Ovary (tissue), 9 donors: Measurements from ENCODE around the gene KRTAP5-3. TPM values are rescaled to one million over a fixed set of nuclear protein-coding genes. Genes with fewer than 3 reads are reported as not detected.

Source experiments
- polyA plus RNA-seq, 2 donors: library from polyadenylated mRNA; stranded (reverse); fragments of 200-250 nt in 1 of 2; fragments of 350-450 nt in 1 of 2; fragmentation: Illumina TruSeq in 1 of 2; extraction: RNeasy Lipid Tissue Mini Kit (QIAGEN cat#74804) in 1 of 2; gene quantifications; one replicate each; pipeline ENCODE4 v1.2.3, GENCODE V29; 2013 to 2014
- total RNA-seq, 7 donors: library from RNA; depleted of rRNA in 2 of 7; stranded (reverse); fragments of >200 nt in 2 of 7; fragmentation: NEBNext Ultra II Directional in 3 of 7; extraction: Animal tissue kit (Norgen Biotek cat#: 25700) in 3 of 7; gene quantifications; one replicate each; pipeline versions ENCODE4 v1.1.0 to v1.2.4, GENCODE V29; 2016 to 2023
- donor health status: DM: no; HTN: no; CAD: no; lungs with moderate emphysema.
- donor health status: DM: no; HTN: no; CAD: no.
- donor health status: Bipolar disorder and iron deficiency.
- donor health status: DM: yes; HTN: yes; CAD: no.
- donor health status: DM: no; HTN: no; CAD: no.
- donor health status: DM: yes; HTN: yes; CAD: no.

The KRTAP5-3 gene
- total and polyA plus RNA-seq, 9 donors: not detected

Other genes with a start within 250 kb of the KRTAP5-3 start
- gene BRSK2, start 218.5 kb downstream of the KRTAP5-3 start, total RNA-seq: 1 to 10 TPM in 3 of 7 donors, under 1 TPM in 4; 0.35 to 1.5 (median 0.68) TPM
- under 1 TPM; 0.22 to 0.52 TPM for gene BRSK2, start 218.5 kb downstream of the KRTAP5-3 start, polyA plus RNA-seq
- 10 to 100 TPM; 28.5 to 47.2 (median 31.3) TPM for gene MOB2, start 121.7 kb downstream of the KRTAP5-3 start, total RNA-seq
- gene MOB2, start 121.7 kb downstream of the KRTAP5-3 start, polyA plus RNA-seq: 10 to 100 TPM; 32.0 to 50.1 TPM
- gene DUSP8, start 36.2 kb downstream of the KRTAP5-3 start, total RNA-seq: 10 to 100 TPM in 2 of 7 donors, 1 to 10 TPM in 3, under 1 TPM in 2; 0.38 to 14.9 (median 1.3) TPM
- gene DUSP8, start 36.2 kb downstream of the KRTAP5-3 start, polyA plus RNA-seq: 1 to 10 TPM in 1 of 2 donors, under 1 TPM in 1; 0.59 to 1.6 TPM
- gene KRTAP5-1, start 23.2 kb downstream of the KRTAP5-3 start, total RNA-seq: not detected
- not detected for gene KRTAP5-1, start 23.2 kb downstream of the KRTAP5-3 start, polyA plus RNA-seq
- not detected for gene KRTAP5-2, start 10.2 kb downstream of the KRTAP5-3 start, total RNA-seq
- gene KRTAP5-2, start 10.2 kb downstream of the KRTAP5-3 start, polyA plus RNA-seq: not detected
- not detected for gene KRTAP5-4, start 13.7 kb upstream of the KRTAP5-3 start, total RNA-seq
- not detected for gene KRTAP5-4, start 13.7 kb upstream of the KRTAP5-3 start, polyA plus RNA-seq
- not detected for gene KRTAP5-5, start 21.3 kb upstream of the KRTAP5-3 start, total RNA-seq
- not detected for gene KRTAP5-5, start 21.3 kb upstream of the KRTAP5-3 start, polyA plus RNA-seq
- gene KRTAP5-6, start 88.7 kb upstream of the KRTAP5-3 start, total RNA-seq: not detected
- not detected for gene KRTAP5-6, start 88.7 kb upstream of the KRTAP5-3 start, polyA plus RNA-seq
- gene IFITM10, start 142.1 kb upstream of the KRTAP5-3 start, total RNA-seq: 1 to 10 TPM in 3 of 7 donors, under 1 TPM in 4; 0.56 to 3.6 (median 0.98) TPM
- under 1 TPM; 0.15 to 0.22 TPM for gene IFITM10, start 142.1 kb upstream of the KRTAP5-3 start, polyA plus RNA-seq
- 100 to 1,000 TPM; 107 to 545 (median 191) TPM for gene CTSD, start 155.5 kb upstream of the KRTAP5-3 start, total RNA-seq
- 100 to 1,000 TPM in 1 of 2 donors, 10 to 100 TPM in 1; 89.0 to 200 TPM for gene CTSD, start 155.5 kb upstream of the KRTAP5-3 start, polyA plus RNA-seq
- gene SYT8, start 226.5 kb upstream of the KRTAP5-3 start, total RNA-seq: 1 to 10 TPM in 1 of 7 donors, under 1 TPM in 1, not detected in 5; 0.24 to 2.4 TPM
- gene SYT8, start 226.5 kb upstream of the KRTAP5-3 start, polyA plus RNA-seq: not detected
- gene TNNI2, start 230.5 kb upstream of the KRTAP5-3 start, total RNA-seq: 1 to 10 TPM in 1 of 7 donors, under 1 TPM in 2, not detected in 4; 0.61 to 1.2 (median 0.70) TPM
- under 1 TPM in 1 of 2 donors, not detected in 1; 0.41 TPM for gene TNNI2, start 230.5 kb upstream of the KRTAP5-3 start, polyA plus RNA-seq
- 10 to 100 TPM in 3 of 7 donors, 1 to 10 TPM in 4; 3.5 to 14.8 (median 9.0) TPM for gene LSP1, start 244.6 kb upstream of the KRTAP5-3 start, total RNA-seq
- gene LSP1, start 244.6 kb upstream of the KRTAP5-3 start, polyA plus RNA-seq: 10 to 100 TPM in 1 of 2 donors, 1 to 10 TPM in 1; 6.0 to 22.0 TPM